ENCODE measurements around the gene NDUFAF2.
A peak's percentile ranks its signal among the peaks of the same experiment; 100 is the strongest.

Gene NDUFAF2

DNA sequence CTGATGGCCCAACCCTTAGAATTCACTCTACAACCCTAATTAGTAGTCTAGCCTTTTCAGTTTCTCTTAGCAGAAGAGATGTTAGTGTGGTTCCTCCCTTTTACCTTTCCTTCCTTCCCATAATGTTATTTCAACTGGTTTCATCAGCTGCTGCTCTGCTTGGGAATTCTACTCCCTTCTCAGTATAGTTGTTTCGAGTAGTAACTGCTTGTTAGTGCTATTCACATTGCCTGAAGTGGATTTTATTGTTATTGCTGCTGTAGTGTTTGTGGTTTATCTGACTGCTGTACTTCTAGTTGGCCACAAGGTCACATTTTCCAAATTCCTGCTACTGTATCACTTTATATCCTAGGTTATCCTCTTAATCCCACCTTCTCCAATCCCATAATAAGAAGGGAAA is 187.6 kb downstream of the NDUFAF2 start:
- no peak for DNase-seq

GRCh38 chr5:61137835-61138234 is 192.8 kb downstream of the NDUFAF2 start:
- no peak for DNase-seq

GRCh38 chr5:61139094-61139873 is 194.3 kb downstream of the NDUFAF2 start:
- DNase-seq, result no peak

DNA sequence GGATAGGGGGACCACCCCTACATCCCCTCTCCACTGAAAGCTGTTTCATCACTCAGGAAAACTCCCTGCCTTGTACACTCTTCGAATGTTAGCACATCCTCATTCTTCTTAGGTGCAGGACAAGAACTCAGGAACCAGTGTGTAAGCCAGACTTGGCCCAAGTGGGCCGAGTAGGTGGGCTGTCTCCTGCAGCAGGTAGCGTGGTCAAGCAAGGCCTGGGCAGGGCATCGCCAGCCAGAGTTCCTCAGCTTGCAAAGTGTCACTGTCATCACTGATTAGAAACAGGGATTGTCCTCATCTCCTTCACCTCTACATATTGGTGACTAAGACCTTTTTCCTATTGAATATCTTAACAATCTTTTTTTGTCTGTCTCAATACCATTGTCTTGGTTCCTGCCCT is 194.9 kb downstream of the NDUFAF2 start:
- no peak for DNase-seq

DNA sequence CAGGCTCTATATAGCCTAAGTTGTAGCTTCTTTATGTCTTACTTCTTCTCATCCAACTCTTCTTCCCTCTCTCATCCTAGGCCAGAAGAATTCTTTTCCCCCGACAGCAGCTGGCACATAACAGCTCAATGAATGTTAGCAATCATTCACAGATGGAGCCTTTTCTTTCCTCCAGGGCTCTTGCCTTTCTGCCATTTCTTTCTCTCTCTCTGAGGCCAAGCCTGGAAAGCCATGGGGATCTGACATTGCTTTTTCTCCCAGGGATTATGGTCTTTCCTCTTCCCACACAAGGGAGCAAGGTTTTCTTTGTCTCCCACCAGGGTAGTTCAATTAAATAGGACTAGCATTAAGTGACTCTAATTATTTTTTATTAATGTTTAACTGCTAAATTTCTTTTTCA is 196.8 kb downstream of the NDUFAF2 start:
- DNase-seq, result no peak

GRCh38 chr5:61142391-61142790 is 197.4 kb downstream of the NDUFAF2 start:
- no peak for DNase-seq

GRCh38 chr5:61142811-61143210 is 197.8 kb downstream of the NDUFAF2 start:
- no peak for DNase-seq

DNA sequence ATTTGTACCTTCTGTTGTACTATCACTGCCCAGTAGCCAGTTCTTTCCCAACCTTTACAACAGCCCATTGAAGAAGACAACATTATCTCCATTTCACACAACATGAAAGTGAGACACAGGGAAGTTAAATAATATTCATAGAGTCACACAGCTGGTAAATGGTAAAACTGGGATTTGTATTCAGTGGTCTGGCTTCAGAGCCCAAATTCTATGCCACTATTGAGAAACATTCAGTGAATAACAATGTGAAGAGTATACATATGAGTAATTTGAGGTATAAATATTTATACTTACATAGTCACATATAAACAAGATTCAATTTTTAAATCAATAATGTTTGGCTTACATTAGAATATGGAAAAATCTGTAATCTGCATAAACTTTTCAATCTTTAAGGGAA is 203.5 kb downstream of the NDUFAF2 start:
- no peak for DNase-seq

DNA sequence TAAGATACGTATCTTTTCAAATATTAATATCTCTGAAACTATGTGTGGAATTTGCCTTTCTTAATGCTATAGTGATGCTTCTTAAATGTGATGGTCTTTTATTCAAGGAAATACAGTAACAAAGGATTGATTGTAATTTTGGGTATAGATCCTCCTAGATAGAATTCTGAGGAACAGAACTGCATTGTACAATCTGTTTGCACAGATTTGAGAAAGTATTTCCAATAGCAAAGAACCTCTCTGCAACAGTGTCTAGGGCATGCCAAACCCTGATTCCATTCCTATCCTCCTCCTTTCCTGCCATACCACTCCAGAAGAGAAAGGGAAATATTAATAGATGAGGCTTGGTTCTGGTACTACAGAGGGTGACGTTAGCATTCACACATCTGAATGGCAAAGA is 206.9 kb downstream of the NDUFAF2 start:
- DNase-seq, result no peak

DNA sequence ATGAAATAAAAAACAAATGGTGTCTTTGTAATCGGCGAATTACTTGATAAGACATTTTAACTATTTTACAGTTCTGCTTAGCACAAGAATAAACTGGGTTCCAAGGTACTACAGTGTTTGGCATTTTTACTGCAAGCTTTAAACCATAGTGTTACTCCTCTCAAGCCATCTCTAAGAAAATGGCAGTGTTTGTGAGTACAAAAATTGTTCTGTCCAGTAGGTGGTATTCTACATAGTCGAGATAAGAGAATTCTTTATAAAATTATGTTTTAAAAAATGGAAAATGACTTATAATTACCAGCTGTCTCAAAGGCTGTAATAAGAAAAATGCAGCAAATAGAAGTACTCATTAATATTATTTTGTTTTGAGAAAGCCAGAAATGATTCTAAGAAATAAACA is 214.1 kb downstream of the NDUFAF2 start:
- no peak for DNase-seq

DNA sequence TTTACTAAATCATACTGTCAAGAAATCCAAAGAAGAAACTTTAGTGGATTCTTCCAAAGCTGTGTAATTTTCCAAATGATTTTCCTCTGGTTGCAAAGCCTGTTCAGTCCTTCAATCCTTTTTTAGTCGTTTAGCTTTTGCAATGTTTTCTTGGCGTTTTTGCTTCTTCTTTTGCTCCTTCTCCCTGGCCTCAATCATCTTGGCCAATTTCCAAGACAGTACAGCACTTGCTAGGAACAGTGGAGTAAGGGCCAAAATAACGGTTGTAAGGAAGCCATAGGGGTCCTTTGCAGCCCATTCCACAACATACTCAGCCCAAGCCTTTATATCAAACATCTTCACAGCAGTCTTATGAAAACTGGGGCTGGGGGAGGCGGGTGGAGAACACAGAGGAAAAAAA is 214.8 kb downstream of the NDUFAF2 start:
- no peak for DNase-seq

- no peak for DNase-seq
These were observed 215.5 kb downstream of the NDUFAF2 start for GRCh38 chr5:61160497-61160896.

GRCh38 chr5:61162010-61162831 is 217.2 kb downstream of the NDUFAF2 start, which contains the start of gene SMIM15:
TSS of gene SMIM15 (minus strand) at chr5:61162468. CDS start at chr5:61160171, 2,297 bp downstream.
- DNase-seq, result peak in 1 of 2 experiments; percentile 33

DNA sequence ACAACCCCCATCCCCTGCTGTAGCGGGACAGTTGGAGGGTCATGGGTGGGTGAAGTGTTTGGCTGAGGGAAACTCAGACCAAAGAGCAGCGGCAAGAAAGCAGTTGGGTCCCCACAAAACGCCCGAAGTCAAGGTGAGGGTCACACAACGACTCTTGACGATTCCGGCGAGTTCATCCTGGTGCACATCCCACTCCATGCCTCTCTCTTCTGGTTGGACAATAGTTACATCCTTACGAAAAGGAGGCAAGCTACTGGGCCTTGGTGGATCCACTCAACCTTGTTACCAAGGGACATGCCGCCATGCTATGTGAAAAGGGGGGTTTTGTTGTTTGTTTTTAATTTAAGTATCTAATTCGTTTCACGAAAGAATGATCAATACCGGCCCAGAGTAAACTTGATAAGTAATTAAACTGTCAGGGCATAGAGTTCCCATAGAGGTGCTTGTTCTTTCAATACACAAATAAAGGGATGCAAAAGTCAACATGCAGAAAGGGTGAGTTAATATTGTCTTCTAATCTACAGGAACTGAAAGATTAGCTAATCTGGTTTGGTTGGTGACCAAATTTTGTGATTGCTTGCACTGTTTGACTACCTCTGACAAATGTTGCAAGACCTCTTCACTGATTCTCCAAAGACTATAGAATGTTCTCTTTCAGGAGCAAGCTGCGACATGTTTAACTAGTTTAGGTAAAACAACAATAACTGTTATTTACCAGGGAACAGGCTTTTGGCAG is 218.0 kb downstream of the NDUFAF2 start:
- no peak for DNase-seq

- DNase-seq, result no peak
These were observed 218.9 kb downstream of the NDUFAF2 start for GRCh38 chr5:61163905-61164304.

GRCh38 chr5:61167382-61167781 is 222.4 kb downstream of the NDUFAF2 start:
- no peak for DNase-seq

GRCh38 chr5:61168951-61169350 is 223.9 kb downstream of the NDUFAF2 start:
- DNase-seq, result no peak

DNA sequence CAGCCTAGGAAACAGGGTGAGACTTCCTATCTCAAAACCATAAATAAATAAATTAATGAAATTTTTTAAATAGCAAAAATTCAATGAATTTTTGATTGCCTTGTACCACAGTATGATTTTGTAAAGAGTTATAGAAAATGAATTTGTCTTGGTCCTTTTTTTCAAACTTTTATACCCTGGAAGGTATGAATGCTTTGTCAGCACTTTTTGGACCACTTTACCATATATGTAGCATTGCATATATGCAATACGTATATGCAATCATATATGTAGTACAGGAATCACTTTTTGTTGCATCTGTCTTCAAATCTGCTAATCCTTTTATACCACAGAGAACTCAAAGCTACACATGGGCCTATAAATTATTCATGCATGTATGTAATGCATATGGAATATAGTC is 226.5 kb downstream of the NDUFAF2 start:
- no peak for DNase-seq

DNA sequence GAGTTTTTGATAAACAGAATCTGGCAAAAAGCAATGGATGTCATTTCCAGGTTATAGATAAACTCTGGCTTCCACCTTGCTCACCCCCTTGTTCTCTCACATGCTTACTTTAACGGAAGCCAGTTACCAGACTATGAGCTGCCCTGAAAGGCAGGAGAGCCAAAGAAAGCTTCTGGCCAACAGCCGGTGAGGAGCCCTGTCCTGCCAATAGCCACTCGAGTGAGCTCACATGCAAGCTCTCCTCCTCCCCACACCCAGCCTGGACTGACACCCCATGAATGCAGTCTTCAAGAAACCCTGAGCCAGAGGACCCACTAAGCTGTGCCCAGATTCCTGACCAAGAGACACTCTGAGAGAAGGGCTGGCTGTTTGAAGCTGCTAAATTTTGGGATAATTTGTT is 231.6 kb downstream of the NDUFAF2 start:
- no peak for DNase-seq

GRCh38 chr5:61177070-61177469 is 232.1 kb downstream of the NDUFAF2 start:
- DNase-seq, result no peak

DNA sequence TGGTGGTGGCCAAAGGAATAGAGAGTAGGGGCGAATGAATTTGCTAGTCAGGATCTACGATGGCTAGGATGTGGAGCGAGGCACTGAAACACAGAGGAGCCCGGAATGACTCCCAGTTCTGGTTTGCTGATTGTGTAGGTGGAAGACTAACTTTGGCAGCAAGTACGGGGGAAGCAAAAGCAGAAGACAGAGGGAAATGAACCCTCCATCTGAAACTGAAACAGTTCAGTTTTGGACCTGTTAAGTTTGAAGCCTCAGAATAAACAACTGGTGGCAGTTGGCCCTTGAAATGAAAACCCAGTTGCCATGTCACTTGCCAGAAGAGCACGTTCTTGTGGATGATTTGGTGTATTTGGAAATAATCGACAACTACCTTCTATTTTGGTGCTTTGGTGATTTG is 232.7 kb downstream of the NDUFAF2 start:
- DNase-seq, result no peak

DNA sequence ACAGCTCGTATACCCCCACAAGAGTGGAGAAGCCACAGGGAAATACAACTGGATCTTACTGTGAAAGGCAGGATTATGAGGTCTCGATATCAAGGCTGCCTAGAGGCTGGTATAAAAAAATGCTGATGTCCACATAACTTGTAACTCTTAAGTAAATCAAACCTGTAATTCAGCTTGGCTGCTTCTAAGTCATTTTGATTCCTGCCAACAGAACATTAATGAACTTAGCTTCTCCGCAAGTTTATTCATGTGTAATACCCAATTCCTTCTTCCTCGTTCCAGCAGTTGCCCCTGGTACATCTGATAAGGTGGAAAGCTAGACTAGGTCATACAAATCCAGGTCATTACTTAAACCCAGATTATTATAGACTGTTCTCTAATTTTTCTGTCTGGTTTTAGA is 233.7 kb downstream of the NDUFAF2 start:
- DNase-seq, result no peak

- no peak for DNase-seq
These were observed 235.9 kb downstream of the NDUFAF2 start for GRCh38 chr5:61180886-61181285.
